Ovary (tissue), 9 donors: ENCODE results near the gene HTR6. TPM values are rescaled to one million over a fixed set of nuclear protein-coding genes. Genes with fewer than 3 reads are reported as not detected.

Experiments used
- DNase-seq, 5 donors: peaks; one replicate each; pipeline ENCODE4 v3.0.0-alpha.2; 2019 to 2020
- H3K27ac ChIP-seq, 2 donors: fragments of 200-600 bp; one replicate each; pipeline versions ENCODE4 v1.5.1 to v1.8.0; 2019 to 2022
- H3K27me3 ChIP-seq: fragments of 200-600 bp; one replicate; pipeline ENCODE4 v1.8.0; 2022
- H3K36me3 ChIP-seq: fragments of 200-600 bp; sonication (generic); one replicate; pipeline ENCODE4 v1.5.1; 2019
- H3K4me1 ChIP-seq: one replicate; pipeline ENCODE4 v1.8.1; 2013; ENCODE audit warnings: mild to moderate bottlenecking, moderate library complexity; ENCODE audit not compliant: insufficient read depth
- H3K4me3 ChIP-seq: fragments of 200-600 bp; sonication (generic); one replicate; pipeline ENCODE4 v1.5.1; 2017
- H3K9me3 ChIP-seq, 2 donors: fragments of 200-600 bp in 1 of 2; sonication (generic) in 1 of 2; one replicate each; pipeline versions ENCODE4 v1.5.1 to v1.8.1; 2013 to 2019; ENCODE audit warnings: mild to moderate bottlenecking in 1 of 2, moderate library complexity in 1 of 2
- CTCF ChIP-seq, 3 donors: fragments of 450-650 bp in 2 of 3; fragments of 200-600 bp in 1 of 3; IDR thresholded peaks; one replicate each; pipeline versions ENCODE4 v1.5.1 to v1.8.0; 2016 to 2022; ENCODE audit warnings: antibody characterized with exemption in 3 of 3, mild to moderate bottlenecking in 1 of 3
- EP300 ChIP-seq: sonication (generic); formaldehyde crosslinking; IDR thresholded peaks from one replicate; pipeline ENCODE4 v1.6.1; 2017; ENCODE audit warnings: antibody characterized with exemption
- POLR2A ChIP-seq: fragments of 450-650 bp; IDR thresholded peaks from one replicate; pipeline ENCODE4 v1.6.1; 2017; ENCODE audit warnings: antibody characterized with exemption, mild to moderate bottlenecking, moderate library complexity
- WGBS, 3 donors: extraction: QIAGEN DNeasy Blood & Tissue Kit in 1 of 3; methylation state at CpG; one replicate each; pipeline versions ENCODE4 v1.1.5 to v1.1.7; 2013 to 2017; 5-methylcytosine and 5-hydroxymethylcytosine counted together
- intact Hi-C, 4 donors: fragments of 100-400 bp; cut with DNase I; formaldehyde crosslinking; loops; one replicate each; pipeline versions ENCODE4 v1.11.0 to v1.15.1; 2022 to 2023
- polyA plus RNA-seq, 2 donors: library from polyadenylated mRNA; stranded (reverse); fragments of 200-250 nt in 1 of 2; fragments of 350-450 nt in 1 of 2; fragmentation: Illumina TruSeq in 1 of 2; extraction: RNeasy Lipid Tissue Mini Kit (QIAGEN cat#74804) in 1 of 2; gene quantifications; one replicate each; pipeline ENCODE4 v1.2.3, GENCODE V29; 2013 to 2014
- total RNA-seq, 7 donors: library from RNA; depleted of rRNA in 2 of 7; stranded (reverse); fragments of >200 nt in 2 of 7; fragmentation: NEBNext Ultra II Directional in 3 of 7; extraction: Animal tissue kit (Norgen Biotek cat#: 25700) in 3 of 7; gene quantifications; one replicate each; pipeline versions ENCODE4 v1.1.0 to v1.2.4, GENCODE V29; 2016 to 2023
- donor health status: DM: no; HTN: no; CAD: no; lungs with moderate emphysema.
- donor health status: DM: no; HTN: no; CAD: no.
- donor health status: Bipolar disorder and iron deficiency.
- donor health status: DM: yes; HTN: yes; CAD: no.
- donor health status: DM: no; HTN: no; CAD: no.
- donor health status: DM: yes; HTN: yes; CAD: no.

The HTR6 gene
- total and polyA plus RNA-seq, 9 donors = not detected

- DNase-seq = no peak
- Histone ChIP-seq H3K9me3 (peaks cover 0 to 5% of the 10 kb centered on the region in 2 donors), H3K27ac (no peak overlapping the region), H3K4me3 (no peak overlapping the region), H3K27me3 (no peaks in the 10 kb centered on the region), H3K4me1 (no peaks in the 10 kb centered on the region), H3K36me3 (no peaks in the 10 kb centered on the region)
- intact Hi-C loops = no loop called here
- TF ChIP-seq POLR2A (no peak), EP300 (no peak), CTCF (IDR thresholded peaks at IDR 0.05) (no peak)
- WGBS, 3 donors = 89 to 90% (median 89%) methylated on average over 19 of the region's 19 CpGs
Measured at GRCh38 chr1:19688041-19688842, 23.6 kb downstream of the HTR6 start.

- Histone ChIP-seq H3K4me1 (no peaks in the 10 kb centered on the region), H3K27ac (no peak overlapping the region), H3K27me3 (no peaks in the 10 kb centered on the region), H3K4me3 (no peak overlapping the region), H3K36me3 (no peaks in the 10 kb centered on the region), H3K9me3 (peaks cover 0 to 5% of the 10 kb centered on the region in 2 donors)
- WGBS, 3 donors = 47 to 62% (median 51%) methylated on average over 5 of the region's 5 CpGs
- intact Hi-C loops = no loop called here
- DNase-seq = no peak
- TF ChIP-seq POLR2A (no peak), EP300 (no peak), CTCF (IDR thresholded peaks at IDR 0.05) (no peak)
Measured at GRCh38 chr1:19689085-19689757, 24.5 kb downstream of the HTR6 start.

GRCh38 chr1:19689856-19690255 lies 25.2 kb downstream of the HTR6 start:
- intact Hi-C loops = no loop called here
- WGBS, 3 donors = 93 to 99% (median 95%) methylated on average over 3 of the region's 3 CpGs
- no peak overlapping the region for H3K27ac ChIP-seq
- no peak for DNase-seq
- peaks cover 0 to 5% of the 10 kb centered on the region in 2 donors for H3K9me3 ChIP-seq
- no peaks in the 10 kb centered on the region for H3K36me3 ChIP-seq
- H3K27me3 ChIP-seq = no peaks in the 10 kb centered on the region
- H3K4me1 ChIP-seq = no peaks in the 10 kb centered on the region
- H3K4me3 ChIP-seq = no peak overlapping the region
- TF ChIP-seq POLR2A (no peak), CTCF (IDR thresholded peaks at IDR 0.05) (no peak), EP300 (no peak)

GRCh38 chr1:19690342-19690741 lies 25.7 kb downstream of the HTR6 start:
- Histone ChIP-seq H3K4me3 (no peak overlapping the region), H3K9me3 (peaks cover 0 to 5% of the 10 kb centered on the region in 2 donors), H3K36me3 (no peaks in the 10 kb centered on the region), H3K27ac (no peak overlapping the region), H3K27me3 (no peaks in the 10 kb centered on the region), H3K4me1 (no peaks in the 10 kb centered on the region)
- TF ChIP-seq EP300 (no peak), CTCF (IDR thresholded peaks at IDR 0.05) (no peak), POLR2A (no peak)
- no peak for DNase-seq
- 78 to 93% (median 89%) methylated on average over 7 of the region's 7 CpGs for WGBS, 3 donors
- intact Hi-C loops = no loop called here
